Posterior vena cava (tissue), 2 donors: ENCODE data around the gene TMEM200B. TPM values are rescaled to one million over a fixed set of nuclear protein-coding genes. Genes with fewer than 3 reads are reported as not detected.
"Not testable (repeated sequence)": the region's sequence is repeated elsewhere in the genome, so short reads cannot be mapped to it uniquely, and the experiment has no call there.

Experiments
- DNase-seq: peaks from one replicate; pipeline ENCODE4 v3.0.0-alpha.2; 2020; ENCODE audit warnings: low spot score
- intact Hi-C, 2 donors: fragments of 100-400 bp; cut with DNase I; formaldehyde crosslinking; loops; one replicate each; pipeline versions ENCODE4 v1.14.1 to v1.14.2; 2022 to 2023
- long read RNA-seq, 2 donors: library from polyadenylated mRNA; unstranded; transcript quantifications; one replicate each; pipeline ENCODE4 v2.0.0, GENCODE V29; 2020 to 2021
- total RNA-seq, 2 donors: library from RNA; stranded (reverse); fragmentation: NEBNext Ultra II Directional; extraction: Animal tissue kit (Norgen Biotek cat#: 25700); gene quantifications; one replicate each; pipeline ENCODE4 v1.2.1, GENCODE V29; 2021
- donor health status: DM: yes; HTN: yes; CAD: no.
- donor health status: DM: yes; HTN: yes; CAD: no.

The TMEM200B gene
- total RNA-seq, result 10 to 100 TPM; 20.8 to 23.6 TPM
- long read RNA-seq, donor 1, transcript TMEM200B-202 (2 exons, 2,501 nt), result major isoform, 18 of 29 reads
- long read RNA-seq, donor 1, partial matches to known transcripts, result 7 of 29 reads
- long read RNA-seq, donor 1, other reads (novel, unspliced or antisense), result 0 of 29 reads
- long read RNA-seq, donor 2, partial matches to known transcripts, result 0 of 6 reads
- long read RNA-seq, donor 2, other reads (novel, unspliced or antisense), result 6 of 6 reads

DNA sequence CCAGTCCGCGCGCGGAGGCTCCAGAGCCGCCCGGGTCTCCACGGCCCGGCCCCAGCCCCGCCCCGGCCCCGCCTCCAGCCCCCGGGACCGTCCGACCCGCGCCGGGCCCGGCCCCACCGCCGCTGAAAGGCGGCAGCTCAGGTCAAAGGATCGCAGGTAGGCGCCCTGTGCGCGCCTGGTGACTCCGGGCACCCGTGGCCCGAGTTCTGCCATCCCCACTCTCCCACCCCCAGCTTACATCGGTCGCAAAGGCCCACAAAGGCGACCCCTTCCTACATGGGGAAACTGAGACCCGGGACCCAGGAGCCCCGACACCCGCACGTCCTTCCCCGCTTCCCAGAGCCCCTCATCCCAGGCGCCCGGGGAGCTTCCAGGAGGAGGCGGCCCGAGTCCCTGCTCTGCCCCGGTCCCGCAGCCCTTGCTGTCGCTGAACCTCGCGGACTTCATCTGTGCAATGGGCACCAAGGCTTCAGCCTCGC lies at the start of gene TMEM200B:
Gene TMEM200B (minus strand): TSS at position 17 of the 479 bp plus-strand sequence. CDS start 2,075 bp downstream, outside the sequence.
- intact Hi-C loops, result loop anchor here in 1 of 2 donors (10.0 kb wide), 1 partner anchor 51 kb away; no protein-coding TSS in a partner anchor
- no peak for DNase-seq

DNA sequence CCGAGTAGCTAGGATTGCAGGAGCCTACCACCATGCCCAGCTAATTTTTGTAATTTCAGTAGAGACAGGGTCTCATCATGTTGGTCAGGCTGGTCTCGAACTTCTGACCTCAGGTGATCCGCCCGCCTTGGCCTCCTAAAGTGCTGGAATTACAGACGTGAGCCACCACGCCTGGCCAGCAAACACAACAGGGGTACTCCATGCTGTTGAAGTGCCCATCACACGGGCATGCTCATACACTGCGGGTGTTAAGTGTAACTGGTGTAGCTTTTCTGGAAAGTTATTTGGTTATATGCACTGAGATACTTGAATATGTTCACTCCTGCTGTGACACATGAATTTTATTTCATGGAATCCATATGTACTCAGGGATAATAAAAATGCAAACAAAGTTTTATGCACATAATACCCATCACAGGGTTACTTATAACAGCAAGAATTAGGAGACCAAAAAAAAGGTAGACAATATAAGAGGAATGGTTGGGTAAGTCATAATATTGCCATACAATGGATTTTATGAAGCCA lies 48.8 kb upstream of the TMEM200B start:
- intact Hi-C loops, result loop anchor here in 1 of 2 donors (10.0 kb wide), 1 partner anchor 48 kb away; the partner anchor contains the start of gene TMEM200B
- DNase-seq, result no peak

GRCh38 chr1:29171521-29171920 lies 47.8 kb upstream of the TMEM200B start:
- intact Hi-C loops, result loop anchor here in 1 of 2 donors (10.0 kb wide), 1 partner anchor 47 kb away; the partner anchor contains the start of gene TMEM200B
- no peak for DNase-seq

- no peak for DNase-seq
- intact Hi-C loops, result loop anchor here in 1 of 2 donors (10.0 kb wide), 1 partner anchor 46 kb away; the partner anchor contains the start of gene TMEM200B
Measured at GRCh38 chr1:29171089-29171488, 47.4 kb upstream of the TMEM200B start.

GRCh38 chr1:29169976-29170375 lies 46.3 kb upstream of the TMEM200B start:
- intact Hi-C loops, result loop anchor here in 1 of 2 donors (10.0 kb wide), 1 partner anchor 45 kb away; the partner anchor contains the start of gene TMEM200B
- no peak for DNase-seq

DNA sequence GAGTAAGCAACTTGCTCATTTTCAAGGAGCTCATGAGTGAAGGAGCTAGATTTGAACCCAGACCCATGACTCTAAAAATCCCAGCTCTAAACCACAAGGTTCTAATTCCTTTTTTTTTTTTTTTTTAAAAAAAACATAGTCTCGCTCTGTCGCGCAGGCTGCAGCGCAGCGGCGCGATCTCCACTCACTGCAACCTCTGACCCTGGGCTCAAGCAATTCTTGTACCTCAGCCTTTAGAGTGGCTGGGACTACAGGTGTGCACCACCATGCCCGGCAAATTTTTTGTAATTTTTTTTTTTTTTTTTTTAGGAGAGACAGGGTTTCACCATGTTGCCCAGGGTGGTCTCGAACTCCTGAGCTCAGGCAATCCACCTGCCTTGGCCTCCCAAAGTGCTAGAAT lies 44.2 kb upstream of the TMEM200B start:
- intact Hi-C loops, result no loop called here
- DNase-seq, result no peak

DNA sequence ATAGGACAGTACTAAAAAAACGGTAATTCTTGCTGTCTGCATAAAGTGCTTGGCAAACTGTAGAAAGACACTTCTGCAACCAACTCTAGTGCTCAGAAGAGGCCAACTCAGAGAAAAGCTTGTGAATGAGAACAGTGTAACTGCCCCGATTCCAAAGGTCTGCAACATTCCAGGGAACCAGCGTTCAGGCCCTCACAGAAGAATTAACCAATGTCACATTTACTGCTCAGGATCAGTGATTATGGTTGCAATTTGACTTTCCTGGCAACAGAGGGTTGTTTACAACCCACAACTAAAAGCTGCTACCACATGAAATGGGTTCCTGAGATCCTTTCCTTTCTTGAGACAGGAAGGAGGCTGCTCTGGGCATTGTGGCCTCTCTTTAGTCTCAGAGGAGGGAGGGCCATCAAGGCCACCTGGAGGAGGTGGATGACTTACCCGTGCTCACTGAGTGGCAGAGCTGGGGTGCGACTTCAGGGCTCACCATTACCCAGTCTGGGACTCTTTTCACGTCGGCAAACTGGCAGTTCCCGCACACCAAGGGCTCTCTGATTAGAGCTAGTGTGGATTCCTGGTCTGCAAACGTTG lies 42.7 kb upstream of the TMEM200B start:
- intact Hi-C loops, result no loop called here
- DNase-seq, result no peak

GRCh38 chr1:29164588-29164987 lies 40.9 kb upstream of the TMEM200B start:
- DNase-seq, result no peak
- intact Hi-C loops, result no loop called here

- intact Hi-C loops, result no loop called here
- peak; percentile 87 for DNase-seq
Measured at GRCh38 chr1:29162476-29163138, 38.9 kb upstream of the TMEM200B start.

DNA sequence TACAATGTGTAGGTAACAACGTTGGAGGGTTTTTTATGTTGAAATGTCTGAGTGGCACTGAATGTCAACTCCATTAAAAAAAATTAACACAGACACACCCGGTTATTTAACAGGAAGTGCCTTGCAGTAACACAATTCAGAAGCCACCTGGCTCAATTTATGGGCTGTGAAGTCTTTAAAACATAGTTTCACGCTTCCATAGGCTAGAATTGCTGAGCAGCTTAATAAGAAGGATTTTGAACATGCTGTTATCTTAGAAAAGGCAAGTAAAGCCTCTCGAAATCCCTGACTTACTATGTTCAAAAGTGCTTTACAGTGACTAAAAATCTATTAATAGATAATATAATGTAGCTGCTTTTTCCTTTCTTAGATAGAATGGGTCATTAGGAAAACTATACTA lies 38.3 kb upstream of the TMEM200B start:
- no peak for DNase-seq
- intact Hi-C loops, result no loop called here

DNA sequence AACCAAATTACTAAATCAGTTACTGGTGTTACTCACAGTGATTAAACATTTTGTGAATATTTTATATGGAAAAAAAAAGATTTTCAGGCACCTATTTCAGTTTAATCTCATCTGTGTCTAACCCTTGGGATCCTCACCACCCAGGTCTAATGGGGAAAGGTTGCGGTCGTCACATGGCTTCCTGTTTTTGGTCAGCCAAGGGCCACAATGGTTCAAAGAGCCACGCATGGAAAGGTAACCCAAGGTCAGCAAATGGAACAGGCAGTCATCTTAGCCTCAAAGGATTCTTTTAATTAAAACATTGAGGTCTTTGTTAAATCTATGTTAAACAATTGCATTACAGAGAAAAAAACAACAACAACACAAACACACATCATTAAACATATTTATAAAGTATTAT lies 36.1 kb upstream of the TMEM200B start:
- DNase-seq, result no peak
- intact Hi-C loops, result no loop called here

DNA sequence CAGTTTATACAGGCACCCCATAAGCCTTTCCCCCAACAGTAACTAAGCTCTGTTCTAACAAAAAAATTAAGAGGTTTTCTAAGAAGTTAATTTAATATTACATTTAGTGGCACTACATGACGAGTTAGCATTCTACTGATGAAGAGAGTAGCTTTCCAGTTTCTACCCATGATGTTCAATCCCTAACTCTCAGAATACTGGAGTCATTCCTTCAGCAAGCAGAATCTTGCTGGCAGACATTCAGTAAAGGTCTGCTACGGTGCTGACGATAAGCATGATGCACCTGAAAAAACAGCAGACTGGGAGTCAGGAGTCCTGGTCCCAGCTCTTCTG lies 33.5 kb upstream of the TMEM200B start:
- intact Hi-C loops, result no loop called here
- no peak for DNase-seq

DNA sequence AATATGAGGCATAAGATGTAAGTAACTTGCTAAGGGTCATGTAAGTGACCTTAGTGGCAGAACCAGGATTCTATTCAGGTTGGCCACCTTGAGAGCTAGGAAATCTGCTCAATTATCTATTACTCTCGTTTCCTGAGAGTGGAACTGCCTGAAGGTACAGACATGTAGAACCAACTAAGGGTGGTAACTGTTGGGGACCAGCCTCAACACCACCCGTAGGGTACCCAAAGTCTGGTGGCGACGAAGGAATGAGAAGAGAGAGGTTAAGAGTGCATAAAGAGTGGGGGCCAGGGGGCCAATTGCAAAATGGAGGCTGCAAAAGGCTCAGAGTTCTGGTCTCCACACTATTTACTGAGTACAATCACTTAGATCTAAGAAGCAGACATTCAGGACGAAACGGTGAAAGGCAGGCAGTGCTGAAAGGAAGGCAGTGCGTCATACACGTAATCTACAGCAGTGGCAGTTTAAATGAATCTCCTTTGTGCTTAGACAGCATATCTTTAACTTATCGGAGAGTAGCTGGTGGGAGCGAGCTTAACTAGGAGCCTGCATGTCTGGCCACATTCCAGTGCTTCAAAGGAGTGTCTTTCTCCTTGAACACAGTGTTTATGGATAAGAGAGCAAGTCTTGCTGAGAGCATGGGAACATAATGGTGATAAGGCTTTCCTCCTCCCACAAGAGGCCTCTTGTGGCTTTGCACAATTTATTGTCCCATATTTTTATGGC lies 33.0 kb upstream of the TMEM200B start:
- DNase-seq, result no peak
- intact Hi-C loops, result no loop called here

GRCh38 chr1:29152046-29152805 lies 28.5 kb upstream of the TMEM200B start:
- no peak for DNase-seq
- intact Hi-C loops, result no loop called here

GRCh38 chr1:29150346-29150745 lies 26.6 kb upstream of the TMEM200B start:
- intact Hi-C loops, DNase-seq: not testable (repeated sequence)

- no peak for DNase-seq
- intact Hi-C loops, result no loop called here
Measured at GRCh38 chr1:29148656-29149491, 25.2 kb upstream of the TMEM200B start.

DNA sequence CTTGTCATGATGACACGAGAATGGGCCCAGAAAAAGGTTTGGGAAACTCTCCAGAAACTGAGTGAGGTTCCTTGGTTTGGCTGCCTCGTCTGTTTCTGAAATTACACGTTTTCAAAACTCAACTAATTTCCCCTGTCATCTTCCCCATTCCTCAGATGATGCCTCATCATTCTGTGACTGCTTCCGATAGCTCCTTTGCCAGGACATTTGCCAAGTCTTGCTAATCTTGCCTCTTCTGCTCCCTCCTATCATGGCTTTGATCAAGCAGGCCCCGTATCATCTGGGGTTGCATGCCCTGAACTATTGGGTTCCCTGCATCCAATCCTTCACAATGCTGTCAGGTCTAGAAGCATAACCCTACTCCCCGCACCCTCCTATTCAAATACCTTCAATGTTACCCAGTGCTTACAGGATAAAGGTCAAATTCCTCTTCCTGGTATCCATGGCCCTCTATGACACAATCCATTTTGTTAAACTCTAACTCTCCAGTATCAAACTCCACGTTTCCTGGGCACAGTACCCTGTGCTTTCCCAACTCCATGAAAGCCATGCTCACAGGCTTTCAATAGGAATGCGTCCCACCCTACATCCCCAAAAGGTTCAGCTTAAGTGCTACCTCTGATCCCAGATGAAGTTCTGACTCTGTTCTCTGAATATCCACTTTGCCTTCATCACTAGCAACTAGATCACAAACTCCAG lies 22.2 kb upstream of the TMEM200B start:
- intact Hi-C loops, result no loop called here
- DNase-seq, result no peak
